Testis (tissue), 2 donors: ENCODE data around the gene TGM3.

ENCODE experiments used
- POLR2A ChIP-seq: fragments of 450-650 bp; IDR thresholded peaks from one replicate; pipeline ENCODE4 v1.6.1; 2017; ENCODE audit warnings: antibody characterized with exemption, mild to moderate bottlenecking, moderate library complexity
- TF ChIP-seq, protein P1 (sequence below), 3 experiments: fragments of 450-650 bp in 2 of 3; fragments of 200-600 bp in 1 of 3; sonication (generic) in 1 of 3; IDR thresholded peaks; one replicate each; pipeline ENCODE4 v1.5.1; 2016 to 2019; ENCODE audit warnings: antibody characterized with exemption in 3 of 3, mild to moderate bottlenecking in 2 of 3, moderate library complexity in 1 of 3

DNA sequence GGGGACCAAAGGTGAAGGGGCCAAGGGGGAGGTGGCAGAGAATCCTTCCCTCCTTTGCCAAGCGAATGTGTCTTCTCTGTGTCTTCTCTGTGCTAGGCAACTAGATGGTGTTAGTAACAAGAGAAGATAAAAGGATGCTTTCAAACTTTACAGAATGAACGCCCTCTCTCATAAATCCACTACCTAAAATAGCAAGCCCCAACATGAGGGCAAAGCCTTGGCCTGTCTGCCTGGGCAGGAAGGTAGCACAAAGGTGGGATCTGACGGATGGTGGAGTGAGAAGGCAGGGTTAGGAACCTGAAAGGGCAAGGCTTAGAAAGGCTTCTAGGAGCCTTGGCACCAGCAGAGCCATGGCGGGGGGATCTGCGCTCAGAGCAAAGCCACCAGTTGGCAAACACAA is 13.6 kb upstream of the TGM3 start:
- TF ChIP-seq, protein P1, sequence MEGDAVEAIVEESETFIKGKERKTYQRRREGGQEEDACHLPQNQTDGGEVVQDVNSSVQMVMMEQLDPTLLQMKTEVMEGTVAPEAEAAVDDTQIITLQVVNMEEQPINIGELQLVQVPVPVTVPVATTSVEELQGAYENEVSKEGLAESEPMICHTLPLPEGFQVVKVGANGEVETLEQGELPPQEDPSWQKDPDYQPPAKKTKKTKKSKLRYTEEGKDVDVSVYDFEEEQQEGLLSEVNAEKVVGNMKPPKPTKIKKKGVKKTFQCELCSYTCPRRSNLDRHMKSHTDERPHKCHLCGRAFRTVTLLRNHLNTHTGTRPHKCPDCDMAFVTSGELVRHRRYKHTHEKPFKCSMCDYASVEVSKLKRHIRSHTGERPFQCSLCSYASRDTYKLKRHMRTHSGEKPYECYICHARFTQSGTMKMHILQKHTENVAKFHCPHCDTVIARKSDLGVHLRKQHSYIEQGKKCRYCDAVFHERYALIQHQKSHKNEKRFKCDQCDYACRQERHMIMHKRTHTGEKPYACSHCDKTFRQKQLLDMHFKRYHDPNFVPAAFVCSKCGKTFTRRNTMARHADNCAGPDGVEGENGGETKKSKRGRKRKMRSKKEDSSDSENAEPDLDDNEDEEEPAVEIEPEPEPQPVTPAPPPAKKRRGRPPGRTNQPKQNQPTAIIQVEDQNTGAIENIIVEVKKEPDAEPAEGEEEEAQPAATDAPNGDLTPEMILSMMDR (IDR thresholded peaks at IDR 0.05), result no peak
- TF ChIP-seq POLR2A, result no peak
